ENCODE results near the gene SPSB4.

DNA sequence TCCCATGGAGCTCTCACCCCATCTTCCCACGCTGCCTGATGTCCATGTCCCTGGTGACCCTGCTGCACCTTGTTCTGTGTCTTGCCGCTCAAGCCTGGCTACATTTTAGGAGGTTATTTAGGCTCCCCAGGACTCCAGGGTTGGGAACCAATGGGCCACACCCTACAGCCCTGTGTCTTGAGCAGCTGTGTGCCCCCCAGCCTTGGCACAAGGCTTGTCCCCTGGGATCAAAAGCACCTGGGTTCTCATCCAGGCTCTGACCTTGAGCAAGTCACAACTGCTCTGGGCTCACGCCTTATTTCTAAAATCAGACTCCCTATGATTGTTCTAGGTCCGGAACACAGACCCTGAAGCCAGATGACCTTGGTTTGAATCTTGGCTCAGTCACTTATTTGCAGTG lies 14.1 kb downstream of the SPSB4 start:
- TF ChIP-seq POLR2A (IDR thresholded peaks at IDR 0.05; ENCODE audit: low read depth, low read length) (no peak), POLR2AphosphoS5 (IDR thresholded peaks at IDR 0.05; ENCODE audit: low read depth, low read length) (no peak), TAF1 (IDR thresholded peaks at IDR 0.05; ENCODE audit: borderline replicate concordance, low read depth, low read length) (no peak)
